NCI-H1092 (cell line): Measurements from ENCODE around the gene DDX11.
"Not testable (repeated sequence)": the region's sequence is repeated elsewhere in the genome, so short reads cannot be mapped to it uniquely, and the experiment has no call there.

ENCODE experiments used
- DNase-seq: peaks from one replicate; lab custom pipeline; 2025; lab: John Stamatoyannopoulos, UW

The DDX11 gene

DNA sequence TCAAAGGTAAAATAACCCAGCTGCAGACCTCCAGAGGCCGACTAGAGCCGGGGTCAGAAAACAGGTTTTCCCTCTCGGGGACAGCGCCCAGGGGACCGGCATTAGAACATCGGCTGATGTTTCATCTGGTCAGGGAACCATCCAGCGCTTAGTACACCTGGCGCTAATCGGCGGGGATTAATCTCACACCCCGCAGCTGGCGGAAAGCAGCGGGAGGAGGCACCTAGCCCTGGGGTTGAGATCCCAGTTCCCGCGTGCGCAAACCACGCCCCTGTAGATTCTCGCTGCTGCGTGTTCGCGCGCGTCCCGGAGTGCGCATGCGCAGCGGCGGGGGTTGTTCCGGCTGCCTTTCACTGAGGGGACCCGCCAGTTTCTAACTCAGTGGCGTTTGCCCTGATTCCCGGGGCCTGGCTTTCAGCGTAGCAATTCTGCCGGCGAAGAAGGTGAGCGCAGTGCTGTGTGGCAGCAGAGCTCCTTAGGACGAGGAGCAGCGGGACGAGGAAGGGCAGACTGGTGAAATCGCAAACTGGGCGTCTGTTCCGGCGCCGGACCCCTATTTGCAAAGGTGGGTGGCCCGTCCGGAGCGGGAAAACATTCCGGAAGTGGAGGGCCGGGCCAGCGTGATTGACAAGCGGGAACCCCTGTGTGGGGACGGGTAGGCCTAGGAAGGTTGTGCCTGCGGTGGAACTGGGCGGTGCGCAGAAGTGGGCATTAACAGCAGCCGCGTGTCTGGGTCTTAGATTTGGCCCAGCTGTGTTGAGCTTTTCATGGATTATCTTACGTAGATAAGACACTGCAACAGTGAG, at the start of gene DDX11:
DDX11 (plus strand) TSS at position 334 of the 806 bp plus-strand sequence. CDS start 4,534 bp downstream, outside the sequence.
- DNase-seq, result peak; percentile 90

DNA sequence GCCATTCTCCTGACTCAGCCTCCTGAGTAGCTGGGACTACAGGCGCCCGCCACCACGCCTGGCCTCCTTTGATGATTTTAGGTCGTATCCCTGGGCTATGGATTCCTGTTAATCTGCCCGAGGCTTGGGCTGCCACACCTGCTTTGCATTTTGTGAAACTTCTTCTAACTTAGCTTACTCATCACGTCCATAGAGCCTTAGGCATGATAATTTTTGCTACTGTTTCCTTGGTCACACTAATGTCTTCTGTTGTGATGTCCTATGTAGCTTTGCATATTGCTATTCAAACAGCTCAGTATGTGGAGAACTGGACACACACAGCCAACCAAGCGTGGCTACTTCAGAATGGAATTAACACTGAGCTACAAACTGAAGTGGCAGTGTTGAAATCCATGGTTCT, 47.5 kb upstream of the DDX11 start:
- no peak for DNase-seq

DNA sequence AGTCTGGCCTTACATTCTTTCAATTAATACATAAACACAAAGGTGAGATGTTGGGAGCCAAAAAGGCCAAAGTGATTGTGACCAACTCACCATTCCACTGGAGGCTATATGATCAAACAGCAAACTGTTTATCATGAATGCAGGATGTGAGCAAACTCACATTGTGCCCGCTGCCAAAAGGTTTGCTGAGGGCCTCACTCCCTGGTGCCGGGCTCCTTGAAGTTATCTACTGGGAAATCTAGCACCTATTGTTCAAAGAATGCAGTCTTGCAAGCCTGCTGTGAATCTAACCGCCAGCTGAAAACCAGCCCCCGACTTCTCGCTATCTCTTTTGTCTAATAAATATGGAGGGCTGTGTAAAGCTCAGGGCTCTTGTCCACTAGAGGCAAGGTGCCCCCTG, 46.7 kb upstream of the DDX11 start:
- DNase-seq, result not testable (repeated sequence)

DNA sequence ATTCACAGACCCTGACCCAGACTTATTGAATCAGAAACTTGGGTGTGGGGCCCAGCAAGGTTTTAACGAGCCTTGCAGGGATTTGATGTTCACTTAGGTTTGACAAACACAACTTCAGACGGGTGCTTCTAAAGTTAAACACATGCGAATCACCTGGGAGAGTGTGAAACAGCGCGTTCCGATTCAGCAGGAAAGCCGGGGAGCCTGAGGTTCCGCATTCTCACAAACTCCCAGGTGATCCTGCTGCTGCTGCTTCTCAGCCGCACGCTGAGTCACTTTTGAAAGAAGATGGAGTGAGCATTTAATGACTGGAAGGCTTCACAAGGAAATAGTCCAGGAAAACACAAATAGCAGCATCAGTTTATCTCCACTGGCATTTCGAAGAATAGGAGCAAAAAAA, 44.2 kb upstream of the DDX11 start:
- DNase-seq, result no peak

DNA sequence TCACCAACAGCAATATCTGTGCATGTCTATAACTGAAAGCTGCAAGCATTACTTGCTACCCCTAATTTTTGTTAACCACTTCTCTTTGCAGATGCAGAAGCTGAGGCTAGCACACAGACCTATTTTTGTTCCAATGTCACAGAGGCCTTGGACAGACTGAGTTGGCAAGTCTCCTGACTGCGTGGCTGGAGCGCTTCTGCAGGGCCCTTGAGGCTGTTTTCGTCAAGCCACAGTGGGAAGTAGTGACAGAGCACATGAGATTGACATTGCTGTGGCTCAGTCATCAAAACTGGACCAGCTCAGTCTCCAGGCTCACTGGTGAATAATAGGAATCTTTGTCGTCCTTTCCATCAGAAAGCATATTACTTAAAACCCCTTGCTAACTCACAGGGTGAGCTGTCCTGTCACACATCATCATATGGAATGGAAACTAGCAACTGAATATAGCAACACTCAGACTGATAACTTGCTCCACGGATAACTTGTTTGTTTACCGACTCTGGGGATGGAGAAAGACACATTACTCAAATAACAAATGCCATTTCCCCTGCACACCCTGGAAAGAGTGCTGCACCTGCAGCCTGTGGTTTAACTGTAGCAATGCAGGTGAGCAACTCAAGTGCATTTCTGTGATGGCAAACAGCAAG, 43.6 kb upstream of the DDX11 start:
- no peak for DNase-seq

DNA sequence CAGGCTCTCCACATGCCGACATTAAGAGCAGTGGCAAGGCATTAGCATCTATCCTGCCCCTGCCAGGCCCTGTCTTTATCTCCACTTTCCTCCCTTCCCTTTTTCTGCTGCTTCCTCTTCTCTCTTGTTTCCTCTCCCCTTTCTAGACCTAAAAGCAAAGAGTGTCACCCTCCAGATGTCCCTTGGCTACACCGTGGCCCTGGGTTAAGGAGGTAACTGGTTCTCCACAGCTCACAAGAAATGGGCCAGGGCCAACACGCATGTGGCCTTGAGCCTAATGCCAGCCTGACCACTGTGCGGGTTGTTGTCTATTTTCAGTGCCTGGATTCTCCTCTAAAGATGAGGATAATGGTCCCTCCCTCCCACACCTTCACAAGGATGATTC, 41.7 kb upstream of the DDX11 start:
- DNase-seq, result no peak

DNA sequence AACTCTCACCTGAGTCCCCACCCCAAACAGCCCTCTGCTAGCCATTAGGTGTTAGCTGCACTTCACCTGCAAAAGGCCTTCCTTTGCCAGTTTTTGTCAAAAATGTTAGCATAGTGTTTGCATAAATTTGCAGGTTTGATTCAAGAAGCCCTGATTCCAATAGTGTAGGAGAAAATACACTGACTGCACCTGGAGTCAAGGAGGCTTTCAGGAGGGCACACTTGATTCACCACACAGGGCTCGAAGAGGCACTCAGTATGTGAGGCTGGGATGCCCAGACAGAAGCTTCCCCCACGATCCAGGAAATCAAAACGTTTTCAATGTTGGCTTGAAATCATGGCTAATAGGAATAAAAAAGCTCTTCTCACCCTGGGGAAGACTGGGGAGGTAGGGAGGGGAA, 40.5 kb upstream of the DDX11 start:
- no peak for DNase-seq

DNA sequence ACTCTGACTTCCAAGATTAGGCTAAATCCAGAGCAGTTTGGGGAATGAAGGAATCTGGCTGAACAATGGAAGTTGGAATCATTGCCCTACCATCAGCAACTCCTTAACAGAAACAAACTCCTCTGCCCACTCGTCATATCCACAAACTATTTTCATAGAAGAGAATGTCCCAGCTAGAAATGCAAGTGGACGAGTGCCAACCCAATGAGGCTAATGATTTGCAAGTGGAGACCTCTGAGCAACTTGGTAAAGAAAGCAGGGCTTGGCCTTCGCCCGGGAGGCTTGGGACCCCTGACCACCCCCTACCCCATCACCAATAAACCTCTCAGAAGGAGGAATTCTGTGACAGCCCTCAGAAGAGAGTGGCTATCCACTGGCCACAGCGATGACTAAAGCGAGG, 40.0 kb upstream of the DDX11 start:
- no peak for DNase-seq

DNA sequence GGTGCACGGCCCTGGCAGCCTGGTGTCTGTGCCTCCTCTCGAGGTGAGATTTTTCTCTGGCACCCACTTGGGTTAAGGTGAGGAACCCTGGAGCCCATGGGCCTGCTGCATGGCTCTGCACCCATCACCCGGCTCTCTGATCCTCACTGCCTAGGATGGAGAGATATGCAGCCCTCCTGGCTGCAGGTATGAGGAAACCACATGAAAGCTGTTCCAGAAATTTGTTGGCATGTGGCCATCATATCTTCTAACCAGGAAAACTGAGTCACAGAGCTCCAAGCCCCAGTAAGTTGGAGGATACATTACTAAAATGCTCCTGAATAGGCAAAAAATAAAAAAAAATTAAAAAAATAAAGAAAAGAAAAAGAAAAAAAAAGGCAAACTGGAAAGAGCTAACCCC, 39.3 kb upstream of the DDX11 start:
- DNase-seq, result no peak

DNA sequence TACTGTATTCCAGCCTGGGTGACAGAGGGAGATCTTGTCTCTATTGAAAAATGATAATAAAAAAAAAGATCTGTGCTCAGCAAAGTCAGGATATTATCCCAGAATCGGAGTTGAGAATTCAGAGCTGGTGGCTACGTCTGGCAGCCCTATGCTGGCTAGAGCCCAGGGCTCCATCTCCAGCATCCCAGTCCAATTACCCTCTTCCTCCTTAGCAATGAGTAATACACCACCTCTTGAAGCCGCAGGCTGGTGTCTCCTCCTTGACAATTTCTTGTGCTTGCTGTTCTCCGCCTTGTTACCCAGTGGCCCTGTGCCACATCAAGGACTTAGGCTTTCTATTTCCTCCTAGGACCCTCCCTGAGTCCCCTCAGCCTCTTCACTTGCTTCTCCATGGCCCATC, 38.4 kb upstream of the DDX11 start:
- no peak for DNase-seq

DNA sequence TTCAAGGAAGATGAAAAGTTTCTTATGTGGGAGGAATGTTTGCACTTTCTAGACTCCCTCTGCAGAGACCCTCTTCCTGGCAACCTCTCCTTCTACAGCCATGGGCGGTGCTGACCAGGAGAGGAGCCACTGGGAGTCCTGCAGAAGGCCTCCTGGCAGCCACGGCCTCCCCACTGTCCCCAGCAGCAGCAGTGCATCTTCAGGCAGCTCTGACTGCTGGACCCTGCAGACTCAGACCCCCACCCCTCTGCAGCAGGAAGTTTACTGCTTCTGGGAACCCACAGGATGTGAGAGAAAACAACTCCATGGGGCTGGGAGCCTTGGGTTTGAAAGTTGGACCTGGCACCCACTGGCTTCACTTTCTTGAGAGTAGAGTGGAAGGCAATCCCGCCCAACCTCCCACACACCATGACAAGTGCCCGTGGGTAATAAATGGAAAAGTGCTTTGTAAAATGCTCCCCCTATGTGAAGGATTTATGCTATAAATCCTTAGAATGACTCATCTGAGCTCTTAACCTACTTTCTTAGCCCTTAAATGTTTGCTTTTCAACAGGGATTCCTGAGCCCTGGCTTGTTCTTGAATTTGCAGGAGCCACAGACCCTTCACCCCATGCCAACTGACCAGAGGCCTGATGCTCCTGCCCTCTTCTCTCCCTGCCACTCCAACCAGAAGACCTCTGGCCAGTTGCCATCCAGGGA, 37.5 kb upstream of the DDX11 start:
- DNase-seq, result no peak

DNA sequence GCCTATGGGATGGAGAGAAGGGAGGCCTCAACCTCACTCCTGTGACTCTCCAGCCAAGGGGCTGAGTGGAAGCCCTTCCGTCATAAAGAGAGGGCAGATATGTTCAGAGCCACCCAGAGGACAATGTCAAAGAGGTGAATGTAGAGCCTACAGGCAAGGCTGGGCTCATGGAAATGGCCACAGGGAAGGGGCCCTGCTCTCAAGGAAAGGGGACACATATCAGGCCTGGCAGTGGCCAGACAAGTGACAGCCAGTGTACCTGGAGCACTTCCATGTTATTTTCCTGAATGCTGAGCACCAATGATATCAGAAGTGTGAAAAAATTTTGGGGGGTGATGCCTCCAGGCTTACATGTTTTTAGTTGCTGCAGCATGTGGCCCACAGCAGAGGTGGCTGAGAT, 36.6 kb upstream of the DDX11 start:
- no peak for DNase-seq

DNA sequence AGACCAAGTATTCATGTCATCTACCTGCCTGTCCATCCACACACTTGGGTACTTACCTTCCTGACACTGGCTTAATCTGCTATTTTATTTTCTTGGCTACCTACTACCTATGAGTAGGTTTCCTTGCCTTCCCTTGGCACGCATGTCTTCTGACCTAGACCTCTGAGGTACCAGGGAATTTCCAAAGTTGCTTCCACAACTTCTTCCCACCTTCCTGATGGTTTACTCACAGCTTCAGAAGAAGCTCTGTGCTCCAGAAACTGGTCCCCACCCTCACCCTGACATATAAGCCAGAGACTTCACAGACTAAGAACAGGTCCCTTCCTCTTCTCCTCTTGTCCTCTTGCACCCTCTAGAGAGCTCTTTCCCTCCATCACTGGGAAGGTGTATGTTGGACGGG, 35.7 kb upstream of the DDX11 start:
- no peak for DNase-seq

DNA sequence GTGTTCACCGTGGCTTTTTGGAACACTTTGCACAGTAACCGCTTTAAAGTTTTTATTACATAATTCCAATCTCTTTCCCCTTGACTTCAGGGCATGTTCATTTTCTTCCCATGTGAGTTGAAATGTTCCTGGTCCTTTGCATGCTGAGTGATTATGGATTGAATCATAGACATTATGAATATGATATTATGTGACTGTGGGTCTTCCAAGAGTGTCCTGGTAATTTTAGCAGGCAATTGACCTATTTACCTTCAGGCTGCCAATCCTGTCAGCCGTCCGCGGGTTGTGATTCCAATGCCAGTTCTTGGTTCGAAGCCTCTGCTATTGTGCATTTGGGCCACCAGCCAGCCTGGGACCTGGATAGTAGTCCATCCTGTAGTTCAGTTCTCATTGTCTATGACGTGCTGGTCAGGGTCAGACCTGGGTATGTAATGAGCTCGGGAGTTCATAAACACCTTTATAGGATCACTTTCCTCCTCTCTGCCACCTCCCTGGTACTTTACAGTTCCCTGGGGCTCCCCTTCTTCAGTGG, 32.6 kb upstream of the DDX11 start:
- DNase-seq, result no peak

DNA sequence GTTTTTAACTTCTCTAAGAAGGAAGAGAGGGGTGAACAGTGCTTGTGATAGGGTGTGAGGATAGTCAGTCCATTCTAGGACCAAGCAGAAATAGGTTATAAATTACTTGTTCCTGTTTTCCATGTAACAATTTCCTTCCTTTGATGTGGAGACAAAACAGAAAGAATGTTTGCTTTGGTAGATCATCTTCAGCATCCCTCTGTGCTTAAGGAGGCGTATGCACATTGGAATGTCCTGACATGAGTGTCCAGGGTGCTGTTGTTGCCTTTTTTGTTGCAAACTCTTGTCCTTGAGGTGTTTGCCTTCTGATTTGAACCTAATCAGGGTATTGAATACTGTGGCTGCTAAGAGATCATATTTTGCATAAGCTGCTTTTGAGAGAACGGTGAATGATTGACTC, 23.5 kb upstream of the DDX11 start:
- not testable (repeated sequence) for DNase-seq

DNA sequence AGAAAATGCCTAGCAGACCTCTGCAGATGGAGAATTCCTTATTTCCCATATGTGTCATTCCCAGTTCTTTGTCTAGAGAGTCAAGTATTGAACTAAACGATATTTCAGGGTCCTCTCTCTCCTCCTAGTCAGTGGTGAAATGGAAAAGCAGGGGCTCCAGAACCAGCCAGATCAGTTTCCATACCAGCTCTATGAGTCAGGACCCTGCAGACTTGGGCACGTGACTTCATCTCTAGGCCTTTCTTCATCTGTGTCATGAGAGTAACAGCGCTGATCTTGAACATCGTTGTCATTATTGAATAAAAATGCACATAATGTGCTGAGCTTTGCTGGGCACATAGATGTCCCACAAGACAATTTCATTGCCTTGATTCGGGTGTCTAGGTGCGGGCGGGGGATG, 23.1 kb upstream of the DDX11 start:
- DNase-seq, result not testable (repeated sequence)

DNA sequence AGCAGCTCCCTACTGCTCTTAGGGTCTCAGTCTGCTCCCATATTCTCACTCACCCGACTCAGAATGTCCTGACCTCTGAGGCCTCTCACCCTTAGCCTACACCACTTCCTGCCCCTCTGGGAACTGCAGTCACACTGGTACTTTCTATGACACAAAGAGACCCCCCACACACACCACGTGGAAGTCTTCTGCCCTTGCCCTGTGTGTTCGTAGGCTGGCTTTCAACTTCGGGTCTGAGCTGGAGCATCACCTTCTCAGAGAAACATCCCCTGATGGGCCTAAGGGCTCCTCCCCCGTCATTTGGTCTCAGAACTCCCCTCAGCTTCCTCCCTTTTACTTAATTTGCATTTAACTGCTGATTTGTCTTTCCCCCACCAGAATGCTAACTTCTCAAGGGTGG, 22.0 kb upstream of the DDX11 start:
- DNase-seq, result not testable (repeated sequence)

DNA sequence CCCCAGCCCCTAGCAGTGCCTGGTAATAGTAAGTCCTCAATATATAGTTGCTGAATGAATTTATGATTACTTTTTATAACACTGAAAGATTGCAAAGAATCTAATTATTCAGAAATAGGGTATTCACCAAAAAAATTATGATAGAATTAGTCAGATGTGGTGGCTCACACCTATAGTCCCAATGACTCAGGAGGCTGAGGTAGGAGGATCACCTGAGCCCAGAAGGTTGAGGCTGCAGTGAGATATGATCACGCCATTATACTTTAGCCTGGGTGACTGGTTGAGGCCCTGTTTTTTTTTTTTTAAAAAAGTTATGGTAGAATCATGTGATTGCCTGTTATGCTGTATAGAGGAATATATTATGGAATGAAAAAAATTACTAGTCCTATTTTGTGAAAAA, 21.5 kb upstream of the DDX11 start:
- not testable (repeated sequence) for DNase-seq

DNA sequence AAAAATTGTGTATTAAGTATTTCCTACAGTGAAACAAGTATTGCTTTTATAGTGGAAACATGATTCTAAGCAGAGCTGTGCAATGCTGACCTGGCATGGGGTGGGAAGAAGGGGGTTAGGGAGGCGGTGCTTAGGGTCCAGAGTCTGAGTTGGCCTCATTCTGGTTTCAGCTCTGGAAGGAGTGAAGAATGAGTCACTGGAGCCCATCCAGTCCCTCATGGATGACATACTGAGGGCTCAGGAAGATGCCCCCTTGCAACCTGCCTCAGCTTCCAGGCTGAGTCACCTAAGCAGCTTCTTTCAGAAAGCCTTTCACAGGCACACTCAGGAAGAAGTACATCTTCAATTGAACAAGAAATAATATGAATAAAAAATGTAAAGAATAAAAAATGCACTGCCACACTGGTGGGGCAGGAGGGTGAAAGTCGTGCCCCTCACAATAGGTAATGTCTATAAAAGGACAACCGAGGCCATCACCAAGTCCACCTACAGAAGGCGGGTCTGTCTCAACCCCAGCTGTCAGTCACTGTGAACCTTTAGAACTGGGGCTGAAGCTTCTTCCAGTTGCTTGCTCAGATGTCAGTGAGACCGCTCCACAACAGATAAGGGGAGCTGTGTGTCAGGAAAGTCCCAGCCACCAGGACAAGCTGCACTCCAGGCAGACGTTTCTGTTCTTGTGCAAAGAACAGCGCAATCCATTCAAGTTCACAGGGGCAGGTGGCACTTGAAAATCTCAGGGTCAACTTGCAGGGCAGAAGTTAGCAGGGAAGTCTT, 20.8 kb upstream of the DDX11 start:
- DNase-seq, result not testable (repeated sequence)

DNA sequence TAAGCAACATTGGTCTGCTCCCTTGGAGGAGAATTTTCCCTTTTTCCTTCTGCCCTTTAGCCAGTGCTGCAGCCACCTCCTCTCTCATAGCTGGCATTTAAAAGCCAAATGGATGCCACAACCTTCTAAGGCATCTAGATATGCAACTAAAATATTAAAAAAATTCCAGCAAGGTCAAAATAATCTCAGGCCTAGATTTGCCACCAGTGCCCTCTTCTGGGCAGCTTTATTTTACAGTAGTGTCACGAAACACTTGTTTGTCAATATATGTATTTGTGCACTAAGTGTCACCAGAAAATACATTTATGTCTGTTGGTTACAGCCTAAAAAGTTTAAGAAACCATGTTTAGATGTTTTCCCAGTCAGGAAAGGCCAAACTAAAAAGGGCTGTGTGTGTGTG, 19.7 kb upstream of the DDX11 start:
- DNase-seq, result not testable (repeated sequence)

DNA sequence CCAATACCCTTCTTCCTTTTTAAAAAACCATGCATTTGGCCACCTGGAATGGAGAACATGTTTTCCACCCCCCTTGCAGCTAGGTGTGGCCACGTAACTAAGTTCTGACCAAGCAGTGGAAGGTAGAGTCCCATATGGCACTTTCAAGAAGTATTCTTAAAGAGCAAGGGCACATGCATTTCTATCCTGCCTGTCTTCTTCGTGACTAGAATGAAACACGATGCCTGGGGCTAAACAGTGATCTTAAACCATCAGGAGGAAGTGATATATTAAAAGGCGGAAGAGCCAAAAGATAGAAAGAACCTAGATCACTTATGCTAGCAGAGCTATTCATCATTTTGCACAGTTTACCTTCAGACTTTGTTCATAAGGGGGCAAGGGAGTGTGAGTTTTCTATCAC, 16.0 kb upstream of the DDX11 start:
- no peak for DNase-seq

DNA sequence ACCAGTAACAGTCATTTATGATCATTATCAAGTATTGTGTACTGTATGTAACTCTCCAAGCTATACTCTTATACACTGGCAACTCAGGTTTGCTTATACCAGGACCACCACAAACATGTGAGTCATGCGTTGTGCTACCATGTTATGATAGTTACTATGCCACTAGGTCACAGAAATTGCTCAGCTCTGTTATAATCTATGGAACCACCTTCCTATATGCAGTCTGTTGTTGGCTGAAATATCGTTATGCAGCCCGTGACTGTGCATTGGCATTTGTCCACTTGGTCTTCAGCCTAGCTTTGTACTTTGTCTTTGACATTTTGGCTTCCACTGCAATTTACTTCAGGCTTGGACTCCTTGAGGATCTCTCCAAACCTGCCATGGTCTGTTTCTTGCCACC, 7.5 kb upstream of the DDX11 start:
- not testable (repeated sequence) for DNase-seq
